ENCODE data around the gene HES5.

Gene HES5

GRCh38 chr1:2537784-2538115 is 7.7 kb upstream of the HES5 start:
- Histone ChIP-seq H3K4me3 (no peak overlapping the region), H3K36me3 (replicated peaks) (no peaks in the 10 kb centered on the region), H3K4me1 (0 out of 2 replicates have a peak, but pooled peaks cover 3% of the 10 kb centered on the region), H3K27me3 (ENCODE audit: low read depth) (no peaks in the 10 kb centered on the region; the same call in 1 of the 2 replicates), H3K9me3 (no peaks in the 10 kb centered on the region)
- no peak for DNase-seq (ENCODE audit: low spot score in 2 of 2)
- in situ Hi-C loops (cut with MboI; ENCODE audit: low sequenced_read_pairs) = no loop called here

GRCh38 chr1:2535981-2536380 is 5.9 kb upstream of the HES5 start:
- H3K4me1 ChIP-seq = 0 out of 2 replicates have a peak, but pooled peaks cover under 1% of the 10 kb centered on the region
- peaks cover under 1% of the 10 kb centered on the region; the same call in 1 of the 2 replicates for H3K27me3 ChIP-seq (ENCODE audit: low read depth)
- in situ Hi-C loops (cut with MboI; ENCODE audit: low sequenced_read_pairs) = no loop called here
- H3K4me3 ChIP-seq = no peak overlapping the region
- no peak for DNase-seq (ENCODE audit: low spot score in 2 of 2)
- no peaks in the 10 kb centered on the region for H3K9me3 ChIP-seq
- H3K36me3 ChIP-seq (replicated peaks) = no peaks in the 10 kb centered on the region

GRCh38 chr1:2535455-2535854 is 5.4 kb upstream of the HES5 start:
- Histone ChIP-seq H3K4me3 (no peak overlapping the region), H3K9me3 (no peaks in the 10 kb centered on the region), H3K36me3 (replicated peaks) (no peaks in the 10 kb centered on the region), H3K4me1 (no peaks in the 10 kb centered on the region), H3K27me3 (ENCODE audit: low read depth) (peaks cover 5% of the 10 kb centered on the region; the same call in 1 of the 2 replicates)
- in situ Hi-C loops (cut with MboI; ENCODE audit: low sequenced_read_pairs) = no loop called here
- DNase-seq (ENCODE audit: low spot score in 2 of 2) = no peak

GRCh38 chr1:2534687-2535441 is 4.8 kb upstream of the HES5 start:
- in situ Hi-C loops (cut with MboI; ENCODE audit: low sequenced_read_pairs) = no loop called here
- H3K27me3 ChIP-seq (ENCODE audit: low read depth) = peaks cover 10% of the 10 kb centered on the region
- no peaks in the 10 kb centered on the region for H3K36me3 ChIP-seq (replicated peaks)
- no peaks in the 10 kb centered on the region; the same call in 1 of the 2 replicates for H3K4me1 ChIP-seq
- no peak overlapping the region for H3K4me3 ChIP-seq
- no peaks in the 10 kb centered on the region for H3K9me3 ChIP-seq
- no peak for DNase-seq (ENCODE audit: low spot score in 2 of 2)

- peaks cover 11% of the 10 kb centered on the region for H3K27me3 ChIP-seq (ENCODE audit: low read depth)
These were observed 4.2 kb upstream of the HES5 start for GRCh38 chr1:2534315-2534686.

GRCh38 chr1:2533365-2533764 is 3.3 kb upstream of the HES5 start:
- Histone ChIP-seq H3K4me1 (no peaks in the 10 kb centered on the region; the same call in 1 of the 2 replicates), H3K27me3 (ENCODE audit: low read depth) (peaks cover 15% of the 10 kb centered on the region), H3K36me3 (replicated peaks) (no peaks in the 10 kb centered on the region), H3K9me3 (no peaks in the 10 kb centered on the region), H3K4me3 (no peak overlapping the region)
- in situ Hi-C loops (cut with MboI; ENCODE audit: low sequenced_read_pairs) = no loop called here
- no peak for DNase-seq (ENCODE audit: low spot score in 2 of 2)

More at GRCh38 chr1:2534315-2534686, 4.2 kb upstream of the HES5 start:
- no peak for DNase-seq (ENCODE audit: low spot score in 2 of 2)
- H3K9me3 ChIP-seq = no peaks in the 10 kb centered on the region
- H3K4me1 ChIP-seq = no peaks in the 10 kb centered on the region; the same call in 1 of the 2 replicates
- no peak overlapping the region for H3K4me3 ChIP-seq
- in situ Hi-C loops (cut with MboI; ENCODE audit: low sequenced_read_pairs) = no loop called here
- no peaks in the 10 kb centered on the region for H3K36me3 ChIP-seq (replicated peaks)

- no peaks in the 10 kb centered on the region; the same call in 1 of the 2 replicates for H3K4me1 ChIP-seq
- no peaks in the 10 kb centered on the region for H3K9me3 ChIP-seq
- H3K27me3 ChIP-seq (ENCODE audit: low read depth) = peaks cover 15% of the 10 kb centered on the region
- DNase-seq (ENCODE audit: low spot score in 2 of 2) = no peak
- H3K36me3 ChIP-seq (replicated peaks) = no peaks in the 10 kb centered on the region
- no peak overlapping the region for H3K4me3 ChIP-seq
- in situ Hi-C loops (cut with MboI; ENCODE audit: low sequenced_read_pairs) = no loop called here
These were observed 2.6 kb upstream of the HES5 start for GRCh38 chr1:2532485-2533160.

GRCh38 chr1:2530513-2531361 is 674 bp upstream of the HES5 start:
- DNase-seq (ENCODE audit: low spot score in 2 of 2) = no peak
- in situ Hi-C loops (cut with MboI; ENCODE audit: low sequenced_read_pairs) = no loop called here
- H3K9me3 ChIP-seq = no peaks in the 10 kb centered on the region
- no peak overlapping the region for H3K4me3 ChIP-seq
- peaks cover 15% of the 10 kb centered on the region for H3K27me3 ChIP-seq (ENCODE audit: low read depth)
- peaks cover 2% of the 10 kb centered on the region; the same call in 1 of the 2 replicates for H3K36me3 ChIP-seq (replicated peaks)
- H3K4me1 ChIP-seq = peaks cover 4% of the 10 kb centered on the region; the same call in 1 of the 2 replicates

- peaks cover 15% of the 10 kb centered on the region for H3K27me3 ChIP-seq (ENCODE audit: low read depth)
- no peak for DNase-seq (ENCODE audit: low spot score in 2 of 2)
- no peaks in the 10 kb centered on the region for H3K9me3 ChIP-seq
- H3K4me3 ChIP-seq = no peak overlapping the region
- peaks cover 5% of the 10 kb centered on the region; the same call in 1 of the 2 replicates for H3K36me3 ChIP-seq (replicated peaks)
- H3K4me1 ChIP-seq = peaks cover 11% of the 10 kb centered on the region
- in situ Hi-C loops (cut with MboI; ENCODE audit: low sequenced_read_pairs) = no loop called here
These were observed 888 bp downstream of the HES5 start for GRCh38 chr1:2528966-2529783.

GRCh38 chr1:2528611-2528965 is 1.5 kb downstream of the HES5 start:
- DNase-seq (ENCODE audit: low spot score in 2 of 2) = no peak
- Histone ChIP-seq H3K4me1 (peaks cover 11% of the 10 kb centered on the region), H3K4me3 (no peak overlapping the region), H3K27me3 (ENCODE audit: low read depth) (peaks cover 15% of the 10 kb centered on the region), H3K9me3 (no peaks in the 10 kb centered on the region), H3K36me3 (replicated peaks) (peaks cover 5% of the 10 kb centered on the region; the same call in 1 of the 2 replicates)
- in situ Hi-C loops (cut with MboI; ENCODE audit: low sequenced_read_pairs) = no loop called here

- Histone ChIP-seq H3K27me3 (ENCODE audit: low read depth) (peaks cover 15% of the 10 kb centered on the region), H3K36me3 (replicated peaks) (peaks cover 5% of the 10 kb centered on the region; the same call in 1 of the 2 replicates), H3K4me3 (no peak overlapping the region), H3K9me3 (no peaks in the 10 kb centered on the region), H3K4me1 (peaks cover 11% of the 10 kb centered on the region)
- in situ Hi-C loops (cut with MboI; ENCODE audit: low sequenced_read_pairs) = no loop called here
- DNase-seq (ENCODE audit: low spot score in 2 of 2) = no peak
These were observed 2.0 kb downstream of the HES5 start for GRCh38 chr1:2528016-2528415.

GRCh38 chr1:2527556-2527860 is 2.6 kb downstream of the HES5 start:
- no peaks in the 10 kb centered on the region for H3K9me3 ChIP-seq
- DNase-seq (ENCODE audit: low spot score in 2 of 2) = no peak
- H3K36me3 ChIP-seq (replicated peaks) = peaks cover 5% of the 10 kb centered on the region; the same call in 1 of the 2 replicates
- H3K4me1 ChIP-seq = peaks cover 11% of the 10 kb centered on the region
- H3K4me3 ChIP-seq = no peak overlapping the region
- in situ Hi-C loops (cut with MboI; ENCODE audit: low sequenced_read_pairs) = no loop called here
- peaks cover 15% of the 10 kb centered on the region for H3K27me3 ChIP-seq (ENCODE audit: low read depth)

All from HAP-1 (cell line).